Cardiac fibroblast (primary cell): ENCODE measurements around the gene KCNMA1.
"Not testable (repeated sequence)": the region's sequence is repeated elsewhere in the genome, so short reads cannot be mapped to it uniquely, and the experiment has no call there.

ENCODE experiments used
- DNase-seq, 2 donors: peaks; one replicate each; pipeline versions ENCODE4 v3.0.0 to v3.0.0-alpha.2; 2010; ENCODE audit warnings: low read depth in 2 of 2
- H3K4me3 ChIP-seq, 2 donors: replicated peaks in 1 of 2; 1 replicate in 1 of 2; 2 replicates in 1 of 2; pipeline ENCODE4 v1.5.1; 2011; ENCODE audit warnings: low read depth in 2 of 2, low read length in 2 of 2, mild to moderate bottlenecking in 2 of 2, moderate library complexity in 1 of 2
- TF ChIP-seq, protein P1 (sequence below): IDR thresholded peaks from one replicate; pipeline ENCODE4 v1.5.1; 2011; ENCODE audit warnings: low read depth, mild to moderate bottlenecking, low read length, inconsistent platforms

Gene KCNMA1

DNA sequence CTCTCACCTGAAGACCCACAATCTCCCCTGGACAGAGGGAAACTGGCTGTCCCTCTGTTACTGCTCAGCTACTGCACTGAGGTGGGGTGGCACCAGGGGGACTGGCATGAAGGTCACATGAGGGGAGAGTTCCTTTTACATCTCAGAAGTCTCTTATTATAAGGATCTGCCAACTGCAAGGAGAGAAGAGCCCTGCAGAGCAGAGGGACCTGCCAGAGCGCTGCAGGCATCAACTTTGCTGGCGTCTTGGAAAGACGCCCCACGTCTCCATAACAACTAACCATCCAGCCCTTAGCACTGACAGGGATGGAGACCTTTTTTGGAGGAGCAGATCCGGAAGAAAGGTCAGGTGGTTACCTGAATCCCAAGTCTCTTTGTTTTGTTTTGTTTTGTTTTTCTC, 218.6 kb downstream of the KCNMA1 start:
- no peak overlapping the region for H3K4me3 ChIP-seq
- TF ChIP-seq, protein P1, sequence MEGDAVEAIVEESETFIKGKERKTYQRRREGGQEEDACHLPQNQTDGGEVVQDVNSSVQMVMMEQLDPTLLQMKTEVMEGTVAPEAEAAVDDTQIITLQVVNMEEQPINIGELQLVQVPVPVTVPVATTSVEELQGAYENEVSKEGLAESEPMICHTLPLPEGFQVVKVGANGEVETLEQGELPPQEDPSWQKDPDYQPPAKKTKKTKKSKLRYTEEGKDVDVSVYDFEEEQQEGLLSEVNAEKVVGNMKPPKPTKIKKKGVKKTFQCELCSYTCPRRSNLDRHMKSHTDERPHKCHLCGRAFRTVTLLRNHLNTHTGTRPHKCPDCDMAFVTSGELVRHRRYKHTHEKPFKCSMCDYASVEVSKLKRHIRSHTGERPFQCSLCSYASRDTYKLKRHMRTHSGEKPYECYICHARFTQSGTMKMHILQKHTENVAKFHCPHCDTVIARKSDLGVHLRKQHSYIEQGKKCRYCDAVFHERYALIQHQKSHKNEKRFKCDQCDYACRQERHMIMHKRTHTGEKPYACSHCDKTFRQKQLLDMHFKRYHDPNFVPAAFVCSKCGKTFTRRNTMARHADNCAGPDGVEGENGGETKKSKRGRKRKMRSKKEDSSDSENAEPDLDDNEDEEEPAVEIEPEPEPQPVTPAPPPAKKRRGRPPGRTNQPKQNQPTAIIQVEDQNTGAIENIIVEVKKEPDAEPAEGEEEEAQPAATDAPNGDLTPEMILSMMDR: no peak
- no peak for DNase-seq

DNA sequence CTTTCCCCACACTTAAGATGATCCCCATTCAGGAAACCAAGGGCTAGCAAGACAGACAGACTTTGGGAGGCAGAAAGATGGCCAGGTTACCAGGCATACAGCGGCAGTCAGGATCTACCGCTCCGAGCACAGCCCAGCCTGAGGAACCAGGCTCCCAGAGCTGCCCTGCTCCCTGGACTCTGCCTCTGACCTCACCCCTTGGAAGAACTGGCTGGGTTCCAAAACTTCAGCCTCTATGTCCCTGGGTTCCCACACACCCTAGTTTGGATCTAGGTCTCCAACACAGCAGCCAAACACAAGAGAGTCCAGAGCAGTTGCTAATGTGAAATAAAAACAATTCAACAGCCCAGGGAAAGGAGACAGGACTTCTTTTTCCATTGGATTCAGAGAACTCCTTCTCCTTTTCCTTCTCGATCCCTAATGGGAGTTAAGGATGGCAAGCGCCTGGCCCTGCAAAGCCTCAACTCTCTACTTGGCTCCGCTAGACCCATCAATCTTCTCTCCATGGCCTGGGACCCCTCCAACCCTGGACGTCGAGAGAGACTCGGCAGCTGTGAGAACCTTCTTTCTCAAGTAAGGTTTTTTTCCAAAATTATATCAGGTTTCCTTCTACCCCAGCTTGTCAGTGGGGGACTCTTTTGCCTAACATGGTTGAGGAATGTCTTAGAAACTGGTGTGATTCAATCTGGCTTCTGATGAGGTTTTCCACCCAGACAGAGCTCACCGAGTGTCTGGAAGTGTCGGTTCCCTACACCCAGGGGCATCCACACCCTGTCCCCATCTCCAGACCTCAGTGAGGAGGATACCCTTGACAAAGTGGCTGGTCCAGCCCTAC, 219.6 kb downstream of the KCNMA1 start:
- TF ChIP-seq, protein P1: no peak
- DNase-seq: no peak
- H3K4me3 ChIP-seq: no peak overlapping the region

DNA sequence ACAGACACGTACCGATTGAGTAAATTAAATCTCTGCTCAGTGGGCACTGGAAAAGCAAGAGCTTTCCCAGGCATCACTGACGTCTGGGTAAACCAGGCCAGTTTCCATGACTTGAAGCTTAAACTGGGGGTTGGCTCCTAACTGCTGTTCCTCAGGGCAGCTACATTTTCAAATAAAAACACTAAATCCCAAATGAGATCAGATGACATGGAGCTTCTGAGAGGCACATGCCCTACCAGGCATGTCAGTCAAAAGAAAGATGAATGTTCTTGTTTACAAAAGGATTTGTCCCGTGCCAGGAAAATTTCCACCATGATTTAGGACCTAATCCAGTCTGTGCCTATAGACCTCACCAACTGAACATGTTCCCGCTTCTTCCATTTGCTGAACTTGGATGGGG, 220.2 kb downstream of the KCNMA1 start:
- H3K4me3 ChIP-seq: no peak overlapping the region
- TF ChIP-seq, protein P1: no peak
- DNase-seq: no peak

DNA sequence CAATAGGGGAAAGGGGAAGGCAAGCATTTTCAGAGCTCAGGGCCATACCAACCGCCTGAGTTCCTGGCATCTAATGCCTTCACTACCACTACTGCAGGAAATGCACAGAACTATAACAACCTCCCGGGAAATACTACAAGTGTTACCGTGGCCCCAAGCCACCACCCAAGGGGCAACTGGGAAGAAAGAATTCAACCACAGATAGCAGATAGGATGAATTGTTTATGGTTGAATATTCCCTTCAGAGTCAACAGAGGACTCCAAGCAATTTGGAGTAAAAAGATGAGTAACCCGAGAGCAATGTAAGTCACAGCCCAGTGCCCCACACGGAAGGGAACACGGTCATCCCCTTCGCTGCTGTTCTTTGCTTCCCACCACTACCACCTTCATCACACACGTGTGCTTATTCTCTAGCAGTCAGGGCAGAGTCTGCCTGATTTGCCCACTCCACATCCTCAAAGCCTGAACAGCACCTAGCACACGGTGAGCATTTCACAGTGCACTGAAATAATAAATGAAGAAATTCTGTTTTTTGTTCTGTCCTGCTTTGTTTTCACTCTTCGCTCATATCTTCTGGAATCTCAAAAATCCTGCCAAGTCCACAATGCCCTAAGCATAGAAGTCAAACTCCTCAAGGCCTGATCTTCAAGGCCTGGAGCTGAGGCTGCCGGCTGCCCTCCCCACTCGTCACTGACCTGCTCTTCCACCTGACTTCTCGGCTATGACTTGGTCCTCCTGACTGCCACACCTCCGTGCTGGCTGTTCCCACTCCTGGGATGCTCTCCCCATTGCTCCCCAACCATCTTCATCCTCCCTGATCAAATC, 221.1 kb downstream of the KCNMA1 start:
- TF ChIP-seq, protein P1: no peak
- DNase-seq: peak; percentile 80 to 91
- H3K4me3 ChIP-seq: no peak overlapping the region

DNA sequence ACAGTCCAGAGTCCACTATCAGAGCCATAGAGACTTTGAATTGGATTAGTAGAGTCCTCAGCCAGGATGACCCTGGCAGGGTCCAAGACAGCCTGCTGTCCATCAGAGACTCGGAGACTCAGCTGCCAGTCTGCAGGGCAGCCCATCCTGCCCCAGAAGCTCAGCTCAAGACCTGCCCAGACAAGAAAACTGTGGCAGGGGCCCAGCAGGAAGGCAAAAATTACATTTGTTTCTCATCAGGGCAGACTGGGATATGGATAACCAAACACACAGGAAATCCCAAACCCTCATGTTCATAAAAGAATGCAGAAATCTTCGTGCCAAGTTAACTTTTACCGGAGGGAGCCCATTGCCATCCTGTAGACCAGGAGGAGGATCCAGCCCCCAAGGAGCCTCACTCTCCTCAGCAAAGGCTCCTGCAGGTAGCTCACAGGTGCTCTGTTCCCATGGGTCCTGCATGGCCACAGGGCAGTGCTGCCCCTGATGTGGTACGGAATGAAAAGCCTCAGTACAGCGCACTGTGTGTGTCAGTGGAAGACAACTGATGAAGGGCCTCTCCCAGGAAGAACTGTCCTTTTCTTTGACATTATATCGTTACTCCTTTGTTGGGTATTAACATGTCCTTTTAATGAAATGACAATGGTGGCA, 222.2 kb downstream of the KCNMA1 start:
- TF ChIP-seq, protein P1: no peak
- no peak for DNase-seq
- no peak overlapping the region for H3K4me3 ChIP-seq

DNA sequence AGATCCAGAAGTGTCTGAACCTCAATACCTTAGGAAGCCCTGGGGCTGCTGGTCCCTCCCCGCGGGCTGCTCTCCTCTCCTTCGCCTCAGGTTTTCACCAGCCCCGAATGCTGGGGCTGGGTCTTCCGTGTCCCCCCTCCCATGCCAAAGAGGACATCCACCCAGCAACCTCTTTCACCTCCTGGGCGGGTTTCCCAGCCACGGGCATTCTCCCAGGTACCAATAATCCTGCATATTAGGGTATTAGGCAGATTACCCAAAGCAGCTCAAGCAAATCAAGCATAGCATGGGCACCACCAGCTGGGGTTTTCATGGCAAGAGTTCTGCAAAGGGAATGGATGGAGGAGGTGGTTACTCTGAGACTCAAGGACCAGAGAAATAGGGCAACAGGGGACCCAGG, 224.4 kb downstream of the KCNMA1 start:
- TF ChIP-seq, protein P1: no peak
- no peak for DNase-seq

DNA sequence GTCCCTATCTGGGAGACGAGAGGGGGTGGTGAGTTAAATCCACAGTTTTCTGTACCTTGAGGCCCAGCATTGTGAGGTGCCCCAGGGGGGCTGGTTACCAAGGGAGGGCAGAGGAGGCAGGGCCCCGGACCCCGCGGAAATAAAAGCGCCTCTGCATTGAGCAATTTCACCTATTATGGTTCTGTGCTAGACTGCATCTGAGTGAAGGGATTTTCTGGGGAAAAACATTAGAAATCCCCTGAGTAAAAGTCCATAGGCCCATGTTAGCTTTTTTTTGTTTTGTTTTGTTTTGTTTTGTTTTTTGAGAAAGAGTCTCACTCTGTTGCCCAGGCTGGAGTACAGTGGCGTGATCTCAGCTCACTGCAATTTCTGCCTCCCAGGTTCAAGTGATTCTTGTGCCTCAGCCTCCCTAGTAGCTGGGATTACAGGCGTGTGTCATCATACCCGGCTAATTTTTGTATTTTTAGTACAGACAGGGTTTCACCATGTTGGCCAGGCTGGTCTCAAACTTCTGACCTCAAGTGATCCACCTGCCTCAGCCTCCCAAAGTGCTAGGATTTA, 225.0 kb downstream of the KCNMA1 start:
- not testable (repeated sequence) for DNase-seq, H3K4me3 ChIP-seq

More for the DNA sequence above, 224.4 kb downstream of the KCNMA1 start:
- no peak overlapping the region for H3K4me3 ChIP-seq
